ENCODE data around the gene MEGF10.

DNA sequence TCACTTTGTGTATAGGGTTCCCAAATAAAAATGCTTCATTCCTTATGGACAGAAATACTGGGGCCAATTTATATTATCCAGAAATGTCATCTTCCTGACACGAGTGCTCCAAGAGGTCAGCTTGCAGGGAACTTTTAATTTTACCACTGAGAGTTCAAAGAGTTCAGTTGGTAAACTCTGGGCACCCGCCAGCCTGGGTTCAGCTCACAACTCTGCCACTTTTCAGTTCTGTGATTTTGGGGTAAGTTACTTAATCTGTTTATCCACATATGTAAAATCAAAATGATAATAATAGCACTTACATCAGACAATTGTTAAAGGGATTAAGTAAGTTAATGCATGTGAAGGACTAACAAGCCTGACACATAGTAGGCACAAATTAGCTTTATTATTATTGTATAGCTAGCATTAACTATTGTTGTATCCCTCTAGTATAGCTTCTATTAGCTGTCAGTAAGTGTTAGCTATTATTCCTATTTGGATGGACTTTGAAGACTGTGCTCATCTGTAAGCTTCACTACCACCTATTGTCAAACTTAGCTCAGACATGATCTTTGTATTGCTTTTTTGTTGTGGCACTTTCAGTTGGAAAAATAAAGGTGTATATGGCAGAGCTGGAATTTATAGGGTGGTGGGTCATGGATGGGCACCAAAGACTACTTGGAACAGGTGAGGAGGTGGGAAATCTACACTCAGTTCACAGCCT is 1.6 kb downstream of the MEGF10 start:
- TF ChIP-seq POLR2A (IDR thresholded peaks at IDR 0.05; ENCODE audit: low read depth, low read length) = no peak
- TF ChIP-seq POLR2AphosphoS5 (IDR thresholded peaks at IDR 0.05; ENCODE audit: low read depth, low read length) = no peak
- TF ChIP-seq TAF1 (IDR thresholded peaks at IDR 0.05; ENCODE audit: borderline replicate concordance, low read depth, low read length) = no peak

Data from GM12892 (cell line).